ENCODE measurements around the gene PDGFA. TPM values are rescaled to one million over a fixed set of nuclear protein-coding genes. Genes with fewer than 3 reads are reported as not detected.

The PDGFA gene
- polyA plus RNA-seq, 1 donor (not counting 4 experiments of a cell fraction or from before 2014, with no cell fraction given), result 14.8 TPM

DNA sequence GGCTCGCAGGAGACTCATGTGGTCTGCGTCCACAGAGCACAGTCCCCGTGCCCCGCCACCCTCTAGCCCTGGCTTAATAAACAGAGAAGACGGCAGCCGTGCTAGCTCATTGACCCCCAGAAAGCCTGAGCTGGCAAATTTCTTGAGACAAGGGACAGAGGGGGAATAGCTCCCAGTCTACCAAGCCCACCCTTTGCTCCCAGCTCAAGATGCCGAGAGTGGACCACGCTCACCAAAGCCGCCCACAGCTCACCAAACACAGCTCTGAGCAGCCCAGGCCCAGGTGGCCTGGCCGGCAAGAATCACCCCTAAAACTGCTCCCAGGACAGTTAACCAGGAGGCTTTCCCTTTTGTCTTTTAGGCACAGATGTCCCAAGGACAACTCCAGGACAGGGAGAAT, 5.4 kb downstream of the PDGFA start:
- Histone ChIP-seq H3K9me1 (ENCODE audit: control insufficient read depth, extremely low read depth, insufficient read depth, low read length) (no peaks in the 10 kb centered on the region), H3K27ac (ENCODE audit: control insufficient read depth, insufficient read depth, low read length) (no peak overlapping the region), H3K9ac (ENCODE audit: control insufficient read depth, extremely low read depth, insufficient read depth, low read length) (no peak overlapping the region), H3K4me2 (ENCODE audit: control insufficient read depth, extremely low read depth, insufficient read depth, low read depth, low read length) (peak overlapping the region; percentile 77), H3K36me3 (ENCODE audit: control insufficient read depth in 2 of 2, extremely low read depth in 1 of 2, insufficient read depth in 2 of 2, low read length in 2 of 2) (peaks cover 7 to 13% of the 10 kb centered on the region in 2 experiments), H3K4me3 (ENCODE audit: control insufficient read depth in 2 of 3, extremely low read depth in 1 of 3, insufficient read depth in 2 of 3, low read depth in 1 of 3, low read length in 3 of 3) (no peak overlapping the region), H3K9me3 (ENCODE audit: control insufficient read depth, low read depth, low read length) (no peaks in the 10 kb centered on the region), H4K20me1 (ENCODE audit: control insufficient read depth, extremely low read depth, insufficient read depth, low read length) (peaks cover 7% of the 10 kb centered on the region), H2AFZ (ENCODE audit: control insufficient read depth, low read length) (no peak overlapping the region), H3K79me2 (ENCODE audit: control insufficient read depth, insufficient read depth, low read length) (peaks cover 70% of the 10 kb centered on the region), H3K4me1 (ENCODE audit: control insufficient read depth, extremely low read depth, insufficient read depth, low read length) (peaks cover 48% of the 10 kb centered on the region), H3K27me3 (ENCODE audit: control insufficient read depth, extremely low read depth, insufficient read depth, low read length) (no peaks in the 10 kb centered on the region)
- dilution Hi-C loops (cut with MboI; ENCODE audit: extremely low pct_ligation_motif_present, low sequenced_read_pairs), result no loop called here
- FAIRE-seq (no peak), DNase-seq (ENCODE audit: low read depth, low spot score) (no peak)
- no peak for TF ChIP-seq EZH2 (IDR thresholded peaks at IDR 0.05; ENCODE audit: low read length)
- TF ChIP-seq, protein P1, sequence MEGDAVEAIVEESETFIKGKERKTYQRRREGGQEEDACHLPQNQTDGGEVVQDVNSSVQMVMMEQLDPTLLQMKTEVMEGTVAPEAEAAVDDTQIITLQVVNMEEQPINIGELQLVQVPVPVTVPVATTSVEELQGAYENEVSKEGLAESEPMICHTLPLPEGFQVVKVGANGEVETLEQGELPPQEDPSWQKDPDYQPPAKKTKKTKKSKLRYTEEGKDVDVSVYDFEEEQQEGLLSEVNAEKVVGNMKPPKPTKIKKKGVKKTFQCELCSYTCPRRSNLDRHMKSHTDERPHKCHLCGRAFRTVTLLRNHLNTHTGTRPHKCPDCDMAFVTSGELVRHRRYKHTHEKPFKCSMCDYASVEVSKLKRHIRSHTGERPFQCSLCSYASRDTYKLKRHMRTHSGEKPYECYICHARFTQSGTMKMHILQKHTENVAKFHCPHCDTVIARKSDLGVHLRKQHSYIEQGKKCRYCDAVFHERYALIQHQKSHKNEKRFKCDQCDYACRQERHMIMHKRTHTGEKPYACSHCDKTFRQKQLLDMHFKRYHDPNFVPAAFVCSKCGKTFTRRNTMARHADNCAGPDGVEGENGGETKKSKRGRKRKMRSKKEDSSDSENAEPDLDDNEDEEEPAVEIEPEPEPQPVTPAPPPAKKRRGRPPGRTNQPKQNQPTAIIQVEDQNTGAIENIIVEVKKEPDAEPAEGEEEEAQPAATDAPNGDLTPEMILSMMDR (optimal IDR thresholded peaks at IDR 0.05 in 1 of 3, IDR thresholded peaks at IDR 0.05 in 1 of 3, conservative IDR thresholded peaks at IDR 0.05 in 1 of 3; ENCODE audit: extremely low read depth in 1 of 3, insufficient read depth in 2 of 3, low read length in 3 of 3), result no peak

DNA sequence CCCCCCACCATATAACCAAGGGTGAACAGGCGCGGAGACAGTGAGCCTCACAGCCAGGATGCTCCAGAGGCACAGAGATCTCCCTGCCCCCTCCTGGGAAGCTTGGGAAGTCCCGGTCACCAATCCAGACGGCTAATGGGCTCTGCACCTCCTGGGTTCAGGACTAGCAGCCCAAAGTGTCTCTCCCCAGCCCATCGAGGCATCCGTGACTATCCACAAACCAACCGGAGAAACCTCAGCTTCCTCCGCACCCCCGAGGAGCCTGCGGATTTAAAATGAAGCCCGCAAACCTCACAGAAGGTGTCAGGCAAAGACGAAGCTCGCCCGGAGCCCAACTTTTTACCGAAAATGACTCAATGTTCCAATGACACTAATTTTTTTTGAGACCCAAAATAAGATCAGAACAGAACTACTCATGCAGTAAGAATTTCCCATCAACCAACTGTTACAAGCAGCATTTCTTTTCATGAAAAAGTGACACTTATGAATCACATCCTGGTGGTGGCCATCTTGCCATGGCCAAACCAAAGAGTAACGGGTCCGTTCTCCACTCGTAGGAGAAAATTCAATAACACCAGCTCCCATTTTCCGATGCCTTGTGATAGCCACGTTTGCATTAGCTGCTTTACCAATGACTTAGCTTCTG, 6.0 kb downstream of the PDGFA start:
- no peak for DNase-seq (ENCODE audit: low read depth, low spot score)
- Histone ChIP-seq H3K36me3 (ENCODE audit: control insufficient read depth in 2 of 2, extremely low read depth in 1 of 2, insufficient read depth in 2 of 2, low read length in 2 of 2) (peaks cover 12 to 18% of the 10 kb centered on the region in 2 experiments), H3K4me2 (ENCODE audit: control insufficient read depth, extremely low read depth, insufficient read depth, low read depth, low read length) (peak overlapping the region; percentile 66), H3K79me2 (ENCODE audit: control insufficient read depth, insufficient read depth, low read length) (peaks cover 72% of the 10 kb centered on the region), H4K20me1 (ENCODE audit: control insufficient read depth, extremely low read depth, insufficient read depth, low read length) (peaks cover 7% of the 10 kb centered on the region), H3K9me1 (ENCODE audit: control insufficient read depth, extremely low read depth, insufficient read depth, low read length) (no peaks in the 10 kb centered on the region), H3K9ac (ENCODE audit: control insufficient read depth, extremely low read depth, insufficient read depth, low read length) (peak overlapping the region; percentile 18), H3K27ac (ENCODE audit: control insufficient read depth, insufficient read depth, low read length) (peak overlapping the region; percentile 42), H3K4me1 (ENCODE audit: control insufficient read depth, extremely low read depth, insufficient read depth, low read length) (peaks cover 48% of the 10 kb centered on the region), H3K4me3 (ENCODE audit: control insufficient read depth in 2 of 3, extremely low read depth in 1 of 3, insufficient read depth in 2 of 3, low read depth in 1 of 3, low read length in 3 of 3) (peak overlapping the region in 1 of 3 experiments; percentile 20), H2AFZ (ENCODE audit: control insufficient read depth, low read length) (no peak overlapping the region), H3K9me3 (ENCODE audit: control insufficient read depth, low read depth, low read length) (no peaks in the 10 kb centered on the region), H3K27me3 (ENCODE audit: control insufficient read depth, extremely low read depth, insufficient read depth, low read length) (no peaks in the 10 kb centered on the region)
- FAIRE-seq, result peak; percentile 80
- TF ChIP-seq, protein P1 (optimal IDR thresholded peaks at IDR 0.05 in 1 of 3, IDR thresholded peaks at IDR 0.05 in 1 of 3, conservative IDR thresholded peaks at IDR 0.05 in 1 of 3; ENCODE audit: extremely low read depth in 1 of 3, insufficient read depth in 2 of 3, low read length in 3 of 3), result peak in 1 of 3 experiments; percentile 8
- TF ChIP-seq EZH2 (IDR thresholded peaks at IDR 0.05; ENCODE audit: low read length), result no peak
- dilution Hi-C loops (cut with MboI; ENCODE audit: extremely low pct_ligation_motif_present, low sequenced_read_pairs), result no loop called here
